ENCODE results near the gene NUDT1.

- TF ChIP-seq CTCF (IDR thresholded peaks at IDR 0.05; ENCODE audit: insufficient read depth, low read length, poor library complexity, severe bottlenecking) = no peak
- no peak for TF ChIP-seq EZH2phosphoT487 (conservative IDR thresholded peaks at IDR 0.05; ENCODE audit: low read length)
Observed at GRCh38 chr7:2197436-2198155, 44.4 kb upstream of the NUDT1 start.

Data from SU-DHL-6 (cell line).